ENCODE results near the gene NR3C2. TPM values are rescaled to one million over a fixed set of nuclear protein-coding genes. Genes with fewer than 3 reads are reported as not detected.

Gene NR3C2
- total and polyA plus RNA-seq, 2 of the 4 experiments (the other 2 are of a cell fraction): 1.1 to 2.3 TPM

DNA sequence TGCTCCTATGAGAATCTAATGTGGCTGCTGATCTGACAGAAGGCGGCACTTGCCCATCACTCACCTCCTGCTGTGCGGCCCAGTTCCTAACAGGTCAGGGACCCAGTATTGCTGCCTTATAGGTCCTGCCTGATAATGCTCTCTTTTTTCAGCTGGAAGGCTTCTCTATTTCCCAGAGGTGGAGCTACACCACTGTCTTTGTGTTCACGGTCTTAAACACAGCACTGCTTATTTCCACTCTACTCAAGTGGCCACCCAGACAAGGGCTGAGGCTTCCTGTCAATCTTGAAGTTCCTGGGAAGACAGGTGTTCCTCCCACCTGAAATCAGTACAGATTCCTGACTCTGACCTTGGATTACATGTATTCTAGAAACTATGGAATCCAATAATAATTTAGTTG, 270.6 kb downstream of the NR3C2 start:
- H3K23ac ChIP-seq (ENCODE audit: low read depth, low read length): no peak overlapping the region
- dilution Hi-C loops (cut with HindIII; ENCODE audit: low sequenced_read_pairs, unreplicated experiment): no loop called here
- no peak overlapping the region for H2AK9ac ChIP-seq (replicated peaks; ENCODE audit: low read depth, low read length, poor library complexity)
- in situ Hi-C loops (cut with MboI; ENCODE audit: low sequenced_read_pairs): no loop called here
- H4K8ac ChIP-seq (ENCODE audit: low read depth in 2 of 2, low read length in 2 of 2): no peak overlapping the region
- H2BK5ac ChIP-seq (ENCODE audit: low read depth, low read length, poor library complexity, severe bottlenecking): no peak overlapping the region
- BruUV-seq (replicated peaks): no TSS peak
- H3K56ac ChIP-seq (ENCODE audit: extremely low read depth, insufficient read depth, low read length): no peak overlapping the region
- no peak for DNase-seq
- no peaks in the 10 kb centered on the region for H3K79me1 ChIP-seq (ENCODE audit: low read depth in 1 of 2, low read length in 2 of 2)
- H2AK5ac ChIP-seq (ENCODE audit: low read depth, low read length): no peak overlapping the region
- H3K27ac ChIP-seq (ENCODE audit: insufficient read depth, low read length): no peak overlapping the region
- H2BK20ac ChIP-seq (ENCODE audit: low read depth, low read length): no peak overlapping the region
- TF ChIP-seq CHD1 (IDR thresholded peaks at IDR 0.05; ENCODE audit: low read depth, low read length) (no peak), RAD21 (IDR thresholded peaks at IDR 0.05; ENCODE audit: low read length) (no peak), ELK1 (IDR thresholded peaks at IDR 0.05; ENCODE audit: borderline replicate concordance, low read depth, low read length) (no peak), FOS (IDR thresholded peaks at IDR 0.05; ENCODE audit: low read depth, low read length) (no peak), POLR2A (IDR thresholded peaks at IDR 0.05; ENCODE audit: low read depth, low read length) (no peak), RCOR1 (IDR thresholded peaks at IDR 0.05; ENCODE audit: insufficient replicate concordance, low read length) (no peak), MAZ (IDR thresholded peaks at IDR 0.05; ENCODE audit: borderline replicate concordance, low read depth, low read length) (no peak), MAFK (IDR thresholded peaks at IDR 0.05; ENCODE audit: low read depth, low read length) (no peak), NFE2L2 (IDR thresholded peaks at IDR 0.05; ENCODE audit: low read depth, low read length) (no peak), BHLHE40 (IDR thresholded peaks at IDR 0.05; ENCODE audit: low read depth, low read length) (no peak), SMC3 (IDR thresholded peaks at IDR 0.05; ENCODE audit: low read depth, low read length) (no peak), MXI1 (IDR thresholded peaks at IDR 0.05; ENCODE audit: borderline replicate concordance, low read depth, low read length) (no peak), RFX5 (IDR thresholded peaks at IDR 0.05; ENCODE audit: low read depth, low read length) (no peak), CEBPB (IDR thresholded peaks at IDR 0.05; ENCODE audit: low read depth, low read length) (no peak)
- TF ChIP-seq, protein P1, sequence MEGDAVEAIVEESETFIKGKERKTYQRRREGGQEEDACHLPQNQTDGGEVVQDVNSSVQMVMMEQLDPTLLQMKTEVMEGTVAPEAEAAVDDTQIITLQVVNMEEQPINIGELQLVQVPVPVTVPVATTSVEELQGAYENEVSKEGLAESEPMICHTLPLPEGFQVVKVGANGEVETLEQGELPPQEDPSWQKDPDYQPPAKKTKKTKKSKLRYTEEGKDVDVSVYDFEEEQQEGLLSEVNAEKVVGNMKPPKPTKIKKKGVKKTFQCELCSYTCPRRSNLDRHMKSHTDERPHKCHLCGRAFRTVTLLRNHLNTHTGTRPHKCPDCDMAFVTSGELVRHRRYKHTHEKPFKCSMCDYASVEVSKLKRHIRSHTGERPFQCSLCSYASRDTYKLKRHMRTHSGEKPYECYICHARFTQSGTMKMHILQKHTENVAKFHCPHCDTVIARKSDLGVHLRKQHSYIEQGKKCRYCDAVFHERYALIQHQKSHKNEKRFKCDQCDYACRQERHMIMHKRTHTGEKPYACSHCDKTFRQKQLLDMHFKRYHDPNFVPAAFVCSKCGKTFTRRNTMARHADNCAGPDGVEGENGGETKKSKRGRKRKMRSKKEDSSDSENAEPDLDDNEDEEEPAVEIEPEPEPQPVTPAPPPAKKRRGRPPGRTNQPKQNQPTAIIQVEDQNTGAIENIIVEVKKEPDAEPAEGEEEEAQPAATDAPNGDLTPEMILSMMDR (conservative IDR thresholded peaks at IDR 0.05; ENCODE audit: low read depth, low read length): no peak
- TF ChIP-seq, protein P2, sequence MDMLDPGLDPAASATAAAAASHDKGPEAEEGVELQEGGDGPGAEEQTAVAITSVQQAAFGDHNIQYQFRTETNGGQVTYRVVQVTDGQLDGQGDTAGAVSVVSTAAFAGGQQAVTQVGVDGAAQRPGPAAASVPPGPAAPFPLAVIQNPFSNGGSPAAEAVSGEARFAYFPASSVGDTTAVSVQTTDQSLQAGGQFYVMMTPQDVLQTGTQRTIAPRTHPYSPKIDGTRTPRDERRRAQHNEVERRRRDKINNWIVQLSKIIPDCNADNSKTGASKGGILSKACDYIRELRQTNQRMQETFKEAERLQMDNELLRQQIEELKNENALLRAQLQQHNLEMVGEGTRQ (IDR thresholded peaks at IDR 0.05; ENCODE audit: low read depth, low read length): no peak
- H2BK15ac ChIP-seq (ENCODE audit: low read depth, low read length): no peak overlapping the region
- H3K27me3 ChIP-seq (ENCODE audit: control insufficient read depth, insufficient read depth, low read length): no peaks in the 10 kb centered on the region; the same call in 1 of the 2 replicates
- H3K4me3 ChIP-seq (ENCODE audit: insufficient read depth, low read depth, low read length): no peak overlapping the region
- no peak overlapping the region for H3K9ac ChIP-seq (ENCODE audit: low read depth, low read length)
- intact Hi-C loops (cut with micrococcal nuclease): no loop called here
- no peak overlapping the region for H4K91ac ChIP-seq (ENCODE audit: insufficient read depth, low read depth, low read length)
- no peak overlapping the region for H4K5ac ChIP-seq (ENCODE audit: low read depth, low read length)
- H3K4me2 ChIP-seq (ENCODE audit: low read depth, low read length): no peak overlapping the region
- H3K14ac ChIP-seq (replicated peaks; ENCODE audit: low read depth, low read length): no peak overlapping the region
- no peak for ATAC-seq (ENCODE audit: low read depth)
- H3K36me3 ChIP-seq (ENCODE audit: control insufficient read depth, insufficient read depth, low read length): no peaks in the 10 kb centered on the region
- no peak overlapping the region for H2AFZ ChIP-seq (replicated peaks; ENCODE audit: low read length, poor library complexity)
- H3K4me1 ChIP-seq (ENCODE audit: control insufficient read depth, insufficient read depth, low read length): no peaks in the 10 kb centered on the region
- 86% methylated on average over 2 of the region's 3 CpGs; no CpG with 5 or more reads in 1 of the 2 experiments for WGBS, 2 experiments (ENCODE audit: extremely low coverage in 2 of 2, insufficient read length in 1 of 2)
- ChIA-PET POLR2A (ENCODE audit: unreplicated experiment) (no interaction called here), CTCF (no interaction called here)
- no peaks in the 10 kb centered on the region for H3K9me3 ChIP-seq (ENCODE audit: control insufficient read depth, insufficient read depth, low read length)
- H3K18ac ChIP-seq (ENCODE audit: low read depth, low read length): no peak overlapping the region
- no peaks in the 10 kb centered on the region for H3K9me1 ChIP-seq (ENCODE audit: insufficient read depth, low read length)
- no peak overlapping the region for H2BK120ac ChIP-seq (ENCODE audit: low read depth, low read length)
- no peak overlapping the region for H3K4ac ChIP-seq (ENCODE audit: low read depth, low read length)
- H4K20me1 ChIP-seq (ENCODE audit: insufficient read depth, low read length): no peaks in the 10 kb centered on the region

Data from IMR-90 (cell line).